Fibroblast of lung (primary cell): ENCODE data around the gene ACTL10.

ENCODE experiments used
- EZH2 ChIP-seq: IDR thresholded peaks from 2 replicates; pipeline ENCODE4 v1.5.1; 2012; ENCODE audit warnings: low read length, control low read depth, mild to moderate bottlenecking; ENCODE audit errors: missing control alignments
- TF ChIP-seq, protein P1 (sequence below), 2 donors: IDR thresholded peaks in 1 of 2; conservative IDR thresholded peaks in 1 of 2; 1 replicate in 1 of 2; 2 replicates in 1 of 2; pipeline ENCODE4 v1.5.1; 2011 to 2012; ENCODE audit warnings: low read length in 2 of 2, control low read depth in 1 of 2, inconsistent platforms in 1 of 2, low read depth in 1 of 2, mild to moderate bottlenecking in 1 of 2

- TF ChIP-seq, protein P1, sequence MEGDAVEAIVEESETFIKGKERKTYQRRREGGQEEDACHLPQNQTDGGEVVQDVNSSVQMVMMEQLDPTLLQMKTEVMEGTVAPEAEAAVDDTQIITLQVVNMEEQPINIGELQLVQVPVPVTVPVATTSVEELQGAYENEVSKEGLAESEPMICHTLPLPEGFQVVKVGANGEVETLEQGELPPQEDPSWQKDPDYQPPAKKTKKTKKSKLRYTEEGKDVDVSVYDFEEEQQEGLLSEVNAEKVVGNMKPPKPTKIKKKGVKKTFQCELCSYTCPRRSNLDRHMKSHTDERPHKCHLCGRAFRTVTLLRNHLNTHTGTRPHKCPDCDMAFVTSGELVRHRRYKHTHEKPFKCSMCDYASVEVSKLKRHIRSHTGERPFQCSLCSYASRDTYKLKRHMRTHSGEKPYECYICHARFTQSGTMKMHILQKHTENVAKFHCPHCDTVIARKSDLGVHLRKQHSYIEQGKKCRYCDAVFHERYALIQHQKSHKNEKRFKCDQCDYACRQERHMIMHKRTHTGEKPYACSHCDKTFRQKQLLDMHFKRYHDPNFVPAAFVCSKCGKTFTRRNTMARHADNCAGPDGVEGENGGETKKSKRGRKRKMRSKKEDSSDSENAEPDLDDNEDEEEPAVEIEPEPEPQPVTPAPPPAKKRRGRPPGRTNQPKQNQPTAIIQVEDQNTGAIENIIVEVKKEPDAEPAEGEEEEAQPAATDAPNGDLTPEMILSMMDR (conservative IDR thresholded peaks at IDR 0.05 in 1 of 2, IDR thresholded peaks at IDR 0.05 in 1 of 2; ENCODE audit: low read depth in 1 of 2, low read length in 2 of 2) = no peak
- TF ChIP-seq EZH2 = no peak
These were observed 4.2 kb downstream of the ACTL10 start for GRCh38 chr20:33670715-33671499.
